ENCODE measurements around the gene ST8SIA5.

ST8SIA5 gene

GRCh38 chr18:46623541-46623940, 133.3 kb downstream of the ST8SIA5 start (continued):
- no peak for TF ChIP-seq PATZ1 (CRISPR knock-in tag; IDR thresholded peaks at IDR 0.05; ENCODE audit: borderline replicate concordance)

GRCh38 chr18:46622999-46623398, 133.9 kb downstream of the ST8SIA5 start:
- ATAC-seq, result peak; percentile 78
- TF ChIP-seq GLIS3 (CRISPR knock-in tag; IDR thresholded peaks at IDR 0.05), result no peak
- TF ChIP-seq RARB (CRISPR knock-in tag; IDR thresholded peaks at IDR 0.05), result no peak
- no peak for TF ChIP-seq ZNF565 (CRISPR knock-in tag; conservative IDR thresholded peaks at IDR 0.05; ENCODE audit: low read depth)
- TF ChIP-seq TOX (CRISPR knock-in tag; IDR thresholded peaks at IDR 0.05; ENCODE audit: borderline replicate concordance), result no peak
- TF ChIP-seq ESRRG (CRISPR knock-in tag; IDR thresholded peaks at IDR 0.05), result no peak
- TF ChIP-seq SNAI2 (CRISPR knock-in tag; IDR thresholded peaks at IDR 0.05), result no peak
- no peak for TF ChIP-seq ZC3H10 (CRISPR knock-in tag; IDR thresholded peaks at IDR 0.05)
- TF ChIP-seq ZFP3 (CRISPR knock-in tag; IDR thresholded peaks at IDR 0.05), result no peak
- no peak for TF ChIP-seq PPARA (CRISPR knock-in tag; IDR thresholded peaks at IDR 0.05; ENCODE audit: borderline replicate concordance)
- no peak for TF ChIP-seq BACH2 (CRISPR knock-in tag; IDR thresholded peaks at IDR 0.05; ENCODE audit: borderline replicate concordance)
- TF ChIP-seq ZNF8 (CRISPR knock-in tag; IDR thresholded peaks at IDR 0.05), result no peak
- TF ChIP-seq CSRNP3 (CRISPR knock-in tag; IDR thresholded peaks at IDR 0.05), result no peak
- no peak for TF ChIP-seq PATZ1 (CRISPR knock-in tag; IDR thresholded peaks at IDR 0.05; ENCODE audit: borderline replicate concordance)

- ATAC-seq, result no peak
- TF ChIP-seq ZFP3 (CRISPR knock-in tag; IDR thresholded peaks at IDR 0.05) (no peak), CSRNP3 (CRISPR knock-in tag; IDR thresholded peaks at IDR 0.05) (no peak), ESRRG (CRISPR knock-in tag; IDR thresholded peaks at IDR 0.05) (no peak), SNAI2 (CRISPR knock-in tag; IDR thresholded peaks at IDR 0.05) (no peak), BACH2 (CRISPR knock-in tag; IDR thresholded peaks at IDR 0.05; ENCODE audit: borderline replicate concordance) (no peak)
These were observed 134.4 kb downstream of the ST8SIA5 start for GRCh38 chr18:46622451-46622850.

GRCh38 chr18:46621871-46622270, 135.0 kb downstream of the ST8SIA5 start:
- no peak for ATAC-seq
- no peak for TF ChIP-seq SNAI2 (CRISPR knock-in tag; IDR thresholded peaks at IDR 0.05)
- TF ChIP-seq CSRNP3 (CRISPR knock-in tag; IDR thresholded peaks at IDR 0.05), result no peak
- TF ChIP-seq RARB (CRISPR knock-in tag; IDR thresholded peaks at IDR 0.05), result no peak
- no peak for TF ChIP-seq GLIS3 (CRISPR knock-in tag; IDR thresholded peaks at IDR 0.05)
- TF ChIP-seq TOX (CRISPR knock-in tag; IDR thresholded peaks at IDR 0.05; ENCODE audit: borderline replicate concordance), result no peak
- TF ChIP-seq ZC3H10 (CRISPR knock-in tag; IDR thresholded peaks at IDR 0.05), result no peak
- TF ChIP-seq TCF4 (CRISPR knock-in tag; IDR thresholded peaks at IDR 0.05; ENCODE audit: borderline replicate concordance), result no peak
- no peak for TF ChIP-seq ZNF70 (CRISPR knock-in tag; IDR thresholded peaks at IDR 0.05)
- no peak for TF ChIP-seq CREB5 (CRISPR knock-in tag; IDR thresholded peaks at IDR 0.05; ENCODE audit: low read depth)
- TF ChIP-seq ARNTL (CRISPR knock-in tag; IDR thresholded peaks at IDR 0.05; ENCODE audit: borderline replicate concordance, low read depth), result no peak
- no peak for TF ChIP-seq TSHZ2 (CRISPR knock-in tag; IDR thresholded peaks at IDR 0.05)
- no peak for TF ChIP-seq BACH2 (CRISPR knock-in tag; IDR thresholded peaks at IDR 0.05; ENCODE audit: borderline replicate concordance)
- no peak for TF ChIP-seq CSDC2 (CRISPR knock-in tag; IDR thresholded peaks at IDR 0.05)
- no peak for TF ChIP-seq POU6F1 (CRISPR knock-in tag; IDR thresholded peaks at IDR 0.05; ENCODE audit: borderline replicate concordance, low read depth)
- no peak for TF ChIP-seq PPARA (CRISPR knock-in tag; IDR thresholded peaks at IDR 0.05; ENCODE audit: borderline replicate concordance)

Data from SK-N-SH treated with all-trans-retinoic acid at 6 μM for 48 hours (cell line).